IMR-90 (cell line): ENCODE data around the gene ADAMTSL4. TPM values are rescaled to one million over a fixed set of nuclear protein-coding genes. Genes with fewer than 3 reads are reported as not detected.
A peak's percentile ranks its signal among the peaks of the same experiment; 100 is the strongest.

Experiments used
- ATAC-seq: fragments of 200-7000 bp; cut with Tn5 transposase; 2 replicates; pipeline ENCODE4 v1.9.1; 2020; ENCODE audit warnings: low read depth, mild to moderate bottlenecking, moderate library complexity
- BruUV-seq: library from RNA; stranded (reverse); fragments of 400-500 nt; replicated peaks from 2 replicates; lab custom pipeline; 2021; lab: Mats Ljungman, UMichigan
- CTCF ChIA-PET: fragments of 300-600 bp; formaldehyde crosslinking; extraction: SDS; loops from one replicate; lab custom pipeline; 2021; ENCODE audit warnings: antibody characterized with exemption; lab: Yijun Ruan, JAX
- POLR2A ChIA-PET: fragments of 300-600 bp; sonication (Branson Sonifier 250); formaldehyde crosslinking; loops from one replicate; lab custom pipeline; 2022; ENCODE audit warnings: antibody characterized with exemption; ENCODE audit not compliant: unreplicated experiment; lab: Charles Lee
- DNase-seq: peaks from one replicate; pipeline ENCODE4 v3.0.0; 2013
- H2AFZ ChIP-seq: replicated peaks from 2 replicates; pipeline ENCODE3; 2013; ENCODE audit warnings: low read length, mild to moderate bottlenecking; ENCODE audit not compliant: poor library complexity
- H2AK5ac ChIP-seq: 2 replicates; pipeline ENCODE4 v1.6.1; 2013; ENCODE audit warnings: low read depth, low read length, inconsistent platforms
- H2AK9ac ChIP-seq: replicated peaks from 2 replicates; pipeline ENCODE3; 2013; ENCODE audit warnings: mild to moderate bottlenecking, low read depth, low read length, moderate library complexity; ENCODE audit not compliant: poor library complexity
- H2BK120ac ChIP-seq: 2 replicates; pipeline ENCODE4 v1.6.1; 2013; ENCODE audit warnings: low read depth, low read length, inconsistent platforms
- H2BK15ac ChIP-seq: 3 replicates; pipeline ENCODE4 v1.6.1; 2013; ENCODE audit warnings: low read depth, low read length, inconsistent platforms
- H2BK20ac ChIP-seq: 2 replicates; pipeline ENCODE4 v1.6.1; 2013; ENCODE audit warnings: low read depth, mild to moderate bottlenecking, inconsistent platforms, low read length, moderate library complexity
- H2BK5ac ChIP-seq: 2 replicates; pipeline ENCODE4 v1.6.1; 2013; ENCODE audit warnings: mild to moderate bottlenecking, low read depth, low read length, inconsistent platforms; ENCODE audit not compliant: poor library complexity, severe bottlenecking
- H3K14ac ChIP-seq: replicated peaks from 2 replicates; pipeline ENCODE4 v1.6.1; 2013; ENCODE audit warnings: low read depth, low read length, inconsistent platforms
- H3K18ac ChIP-seq: 2 replicates; pipeline ENCODE4 v1.6.1; 2013; ENCODE audit warnings: low read depth, low read length, control low read depth
- H3K23ac ChIP-seq: 2 replicates; pipeline ENCODE4 v1.6.1; 2013; ENCODE audit warnings: low read depth, low read length, inconsistent platforms
- H3K27ac ChIP-seq: 2 replicates; pipeline ENCODE4 v1.5.1; 2013; ENCODE audit warnings: mild to moderate bottlenecking, control low read depth, low read length; ENCODE audit not compliant: insufficient read depth
- H3K27me3 ChIP-seq: 2 replicates; pipeline ENCODE4 v1.6.1; 2013; ENCODE audit warnings: low read length; ENCODE audit not compliant: control insufficient read depth, insufficient read depth
- H3K36me3 ChIP-seq: 2 replicates; pipeline ENCODE4 v1.6.1; 2013; ENCODE audit warnings: low read length, mixed read lengths; ENCODE audit not compliant: control insufficient read depth, insufficient read depth
- H3K4ac ChIP-seq: 2 replicates; pipeline ENCODE4 v1.6.1; 2013; ENCODE audit warnings: low read depth, low read length, inconsistent platforms
- H3K4me1 ChIP-seq: 2 replicates; pipeline ENCODE4 v1.6.1; 2013; ENCODE audit warnings: low read length, mixed read lengths; ENCODE audit not compliant: control insufficient read depth, insufficient read depth
- H3K4me2 ChIP-seq: 2 replicates; pipeline ENCODE4 v1.6.1; 2013; ENCODE audit warnings: low read depth, mild to moderate bottlenecking, control low read depth, low read length, moderate library complexity
- H3K4me3 ChIP-seq: 2 replicates; pipeline ENCODE4 v1.5.1; 2013; ENCODE audit warnings: low read depth, mild to moderate bottlenecking, control low read depth, low read length, moderate library complexity; ENCODE audit not compliant: insufficient read depth
- H3K56ac ChIP-seq: 2 replicates; pipeline ENCODE4 v1.6.1; 2013; ENCODE audit warnings: low read length, inconsistent platforms; ENCODE audit not compliant: insufficient read depth; ENCODE audit errors: extremely low read depth
- H3K79me1 ChIP-seq, 2 experiments: 2 replicates each; pipeline ENCODE4 v1.6.1; 2013; ENCODE audit warnings: low read length in 2 of 2, inconsistent platforms in 1 of 2, low read depth in 1 of 2
- H3K9ac ChIP-seq: 2 replicates; pipeline ENCODE4 v1.6.1; 2013; ENCODE audit warnings: low read depth, low read length, control low read depth
- H3K9me1 ChIP-seq: 2 replicates; pipeline ENCODE4 v1.6.1; 2013; ENCODE audit warnings: low read length, inconsistent platforms; ENCODE audit not compliant: insufficient read depth
- H3K9me3 ChIP-seq: 2 replicates; pipeline ENCODE4 v1.6.1; 2013; ENCODE audit warnings: low read length; ENCODE audit not compliant: control insufficient read depth, insufficient read depth
- H4K20me1 ChIP-seq: 2 replicates; pipeline ENCODE4 v1.6.1; 2013; ENCODE audit warnings: low read length, inconsistent platforms; ENCODE audit not compliant: insufficient read depth
- H4K5ac ChIP-seq: 2 replicates; pipeline ENCODE4 v1.6.1; 2013; ENCODE audit warnings: mild to moderate bottlenecking, low read depth, low read length, control low read depth
- H4K8ac ChIP-seq, 2 experiments: 2 replicates each; pipeline ENCODE4 v1.6.1; 2013; ENCODE audit warnings: low read depth in 2 of 2, low read length in 2 of 2, control low read depth in 1 of 2, inconsistent platforms in 1 of 2
- H4K91ac ChIP-seq: 2 replicates; pipeline ENCODE4 v1.6.1; 2013; ENCODE audit warnings: low read depth, low read length, inconsistent platforms; ENCODE audit not compliant: insufficient read depth
- ELK1 ChIP-seq: fragments of 150-350 bp; IDR thresholded peaks from 2 replicates; pipeline ENCODE4 v1.6.1; 2016; ENCODE audit warnings: low read depth, mild to moderate bottlenecking, low read length, moderate library complexity, borderline replicate concordance
- MAZ ChIP-seq: IDR thresholded peaks from 2 replicates; pipeline ENCODE4 v1.6.1; 2012; ENCODE audit warnings: low read depth, mild to moderate bottlenecking, low read length, improper control_type of control experiment, moderate library complexity, borderline replicate concordance
- MXI1 ChIP-seq: IDR thresholded peaks from 2 replicates; pipeline ENCODE4 v1.6.1; 2012; ENCODE audit warnings: low read depth, mild to moderate bottlenecking, low read length, moderate library complexity, borderline replicate concordance
- POLR2A ChIP-seq: IDR thresholded peaks from 2 replicates; pipeline ENCODE4 v1.6.1; 2012; ENCODE audit warnings: mild to moderate bottlenecking, low read depth, low read length
- RFX5 ChIP-seq: IDR thresholded peaks from 2 replicates; pipeline ENCODE4 v1.8.0; 2012; ENCODE audit warnings: low read depth, mild to moderate bottlenecking, low read length, moderate library complexity
- USF2 ChIP-seq: fragments of 150-350 bp; IDR thresholded peaks from 2 replicates; pipeline ENCODE4 v1.6.1; 2017; ENCODE audit warnings: mild to moderate bottlenecking, antibody characterized with exemption, low read length, low read depth
- whole genome bisulfite sequencing, 2 experiments: methylation state at CpG; one replicate each; pipeline versions ENCODE4 v1.1.5 to v1.1.7; 2013; ENCODE audit warnings: missing lambda C conversion rate in 2 of 2; ENCODE audit not compliant: insufficient read length in 1 of 2; ENCODE audit errors: extremely low coverage in 2 of 2; 5-methylcytosine and 5-hydroxymethylcytosine counted together
- dilution Hi-C: fragments of 300-500 bp; cut with HindIII; formaldehyde crosslinking; loops from one replicate; pipeline ENCODE4 v1.14.3; 2018; ENCODE audit warnings: low sequenced_read_pairs; ENCODE audit not compliant: unreplicated experiment
- in situ Hi-C: fragments of 300-500 bp; cut with MboI; formaldehyde crosslinking; loops from 3 replicates; pipeline ENCODE4 v1.14.3; 2019; ENCODE audit warnings: low sequenced_read_pairs, inconsistent platforms, mixed read lengths
- intact Hi-C: fragments of 100-400 bp; cut with micrococcal nuclease; formaldehyde crosslinking; loops from 2 replicates; pipeline ENCODE4 v1.10.0; 2022
- polyA plus RNA-seq, 3 experiments: library from polyadenylated mRNA; depleted of rRNA; stranded (reverse); fragments of >200 nt; gene quantifications; 2 replicates each; pipeline ENCODE4 v1.2.3, GENCODE V29; 2012; ENCODE audit warnings: low replicate concordance in 1 of 3
- total RNA-seq: library from RNA; depleted of rRNA; stranded (reverse); fragments of >200 nt; gene quantifications from 2 replicates; pipeline ENCODE4 v1.2.3, GENCODE V29; 2012

Gene ADAMTSL4
- total and polyA plus RNA-seq, 2 of the 4 experiments (the other 2 are of a cell fraction): 0.54 to 12.2 TPM

- H4K5ac ChIP-seq: peak overlapping the region; percentile 91
- peak overlapping the region; percentile 24 for H3K4me3 ChIP-seq
- H2BK120ac ChIP-seq: peak overlapping the region; percentile 98
- peaks cover 25% of the 10 kb centered on the region for H3K9me1 ChIP-seq
- no peaks in the 10 kb centered on the region; the same call in 1 of the 2 replicates for H3K36me3 ChIP-seq
- TF ChIP-seq MAZ (peak; percentile 87; the same call in 1 of the 2 replicates), POLR2A (peak; percentile 46), USF2 (peak; percentile 82), RFX5 (peak; percentile 95), ELK1 (no peak), MXI1 (no peak)
- peak overlapping the region; percentile 89 for H3K23ac ChIP-seq
- H3K4ac ChIP-seq: peak overlapping the region; percentile 99
- DNase-seq (peak; percentile 91), ATAC-seq (peak; percentile 58)
- ChIA-PET POLR2A (interaction anchor here (0.5 to 3.0 kb wide), 6 partner anchors 9 to 413 kb away, joined by 3 to 18 read pairs (median 5); partner anchors contain the start of gene MCL1), CTCF (interaction anchor here (0.7 to 2.2 kb wide), 3 partner anchors 58 to 375 kb away, joined by 3 to 17 read pairs (median 5); no protein-coding TSS in a partner anchor)
- peak overlapping the region; percentile 100 for H4K91ac ChIP-seq
- dilution Hi-C loops: no loop called here
- H2AK5ac ChIP-seq: peak overlapping the region; percentile 93
- peak overlapping the region; percentile 96 for H2AK9ac ChIP-seq
- peak overlapping the region; percentile 76 for H3K4me2 ChIP-seq
- H3K27ac ChIP-seq: peak overlapping the region; percentile 96
- peak overlapping the region; percentile 96 for H2BK5ac ChIP-seq
- H3K79me1 ChIP-seq: peaks cover 12 to 81% of the 10 kb centered on the region in 2 experiments
- H2BK20ac ChIP-seq: peak overlapping the region; percentile 97
- peaks cover 26% of the 10 kb centered on the region for H4K20me1 ChIP-seq
- H3K9me3 ChIP-seq: no peaks in the 10 kb centered on the region
- peak overlapping the region; percentile 99 for H3K56ac ChIP-seq
- 0% methylated on average over 4 of the region's 18 CpGs; no CpG with 5 or more reads in 1 of the 2 experiments for WGBS, 2 experiments
- peak overlapping the region; percentile 89 for H3K14ac ChIP-seq
- in situ Hi-C loops: loop anchor here (10.0 kb wide), 1 partner anchor 243 kb away; the partner anchor contains the start of gene CTSK
- peak overlapping the region; percentile 96 for H2AFZ ChIP-seq
- H4K8ac ChIP-seq: peak overlapping the region; percentile 91 to 97
- intact Hi-C loops: loop anchor here (1.0 to 10.0 kb wide), 9 partner anchors 15 to 443 kb away; partner anchors contain the start of genes ARNT, CA14, GOLPH3L and MINDY1
- no TSS peak for BruUV-seq
- H3K9ac ChIP-seq: peak overlapping the region; percentile 93
- no peaks in the 10 kb centered on the region for H3K27me3 ChIP-seq
- peak overlapping the region; percentile 89 for H3K18ac ChIP-seq
- peak overlapping the region; percentile 96 for H2BK15ac ChIP-seq
- H3K4me1 ChIP-seq: peaks cover 31% of the 10 kb centered on the region
Measured at GRCh38 chr1:150561974-150562445, 12.8 kb downstream of the ADAMTSL4 start.
